GM18507 (cell line): Measurements from ENCODE around the gene DDX19B.
"Not testable (repeated sequence)": the region's sequence is repeated elsewhere in the genome, so short reads cannot be mapped to it uniquely, and the experiment has no call there.

Source experiments
- DNase-seq: peaks from one replicate; pipeline ENCODE4 v3.0.0; 2011; ENCODE audit warnings: low read depth; ENCODE audit not compliant: insufficient read length; ENCODE audit errors: extremely low spot score
- FAIRE-seq: peaks from 2 replicates; lab custom pipeline; 2011; peaks lifted over from hg19 to GRCh38; lab: Jason Lieb, UNC

The DDX19B gene

DNA sequence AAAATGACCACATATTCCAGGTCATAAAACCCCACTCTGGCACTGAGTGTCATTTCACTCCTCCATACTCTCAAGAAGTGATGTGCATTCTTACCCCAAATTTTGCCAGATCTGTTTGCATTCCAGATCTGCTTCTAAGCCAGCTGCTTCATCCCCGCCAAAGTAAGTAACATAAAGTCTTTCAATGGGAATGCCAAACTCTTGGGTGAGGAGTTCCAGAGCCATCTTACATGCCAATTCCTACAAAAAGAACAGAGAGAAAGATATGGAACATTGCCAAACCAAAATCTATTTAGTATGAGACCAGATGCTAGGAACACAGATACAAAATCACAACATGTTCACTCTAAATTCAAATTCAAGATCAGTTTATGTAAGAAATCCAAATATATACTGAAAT lies 22.6 kb upstream of the DDX19B start:
- FAIRE-seq (no peak), DNase-seq (no peak)

DNA sequence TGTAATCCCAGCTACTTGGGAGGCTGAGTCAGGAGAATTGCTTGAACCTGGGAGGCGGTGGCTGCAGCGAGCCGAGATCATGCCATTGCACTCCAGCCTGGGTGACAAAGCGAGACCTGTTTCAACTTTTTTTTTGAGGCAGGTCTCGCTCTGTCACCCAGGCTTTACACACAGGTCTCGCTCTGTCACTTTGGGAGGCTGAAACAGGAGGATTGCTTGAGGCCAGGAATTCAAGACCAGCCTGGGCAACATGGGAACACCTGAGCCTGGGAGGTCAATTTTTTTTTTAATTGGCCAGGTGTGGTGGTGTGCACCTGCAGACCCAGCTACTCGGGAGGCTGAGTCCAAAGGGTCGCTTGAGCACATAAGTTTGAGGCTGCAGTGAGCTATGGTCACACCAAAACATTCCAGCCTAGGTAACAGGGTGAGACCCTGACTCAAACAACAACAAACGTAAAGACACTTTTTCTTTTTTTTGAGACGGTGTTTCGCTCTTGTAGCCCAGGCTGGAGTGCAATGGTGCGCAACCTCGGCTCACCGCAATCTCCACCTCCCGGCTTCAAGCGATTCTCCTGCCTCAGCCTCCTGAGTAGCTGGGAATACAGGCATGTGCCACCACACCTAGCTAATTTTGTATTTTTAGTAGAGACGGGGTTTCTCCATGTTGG lies 11.5 kb upstream of the DDX19B start:
- not testable (repeated sequence) for FAIRE-seq, DNase-seq

DNA sequence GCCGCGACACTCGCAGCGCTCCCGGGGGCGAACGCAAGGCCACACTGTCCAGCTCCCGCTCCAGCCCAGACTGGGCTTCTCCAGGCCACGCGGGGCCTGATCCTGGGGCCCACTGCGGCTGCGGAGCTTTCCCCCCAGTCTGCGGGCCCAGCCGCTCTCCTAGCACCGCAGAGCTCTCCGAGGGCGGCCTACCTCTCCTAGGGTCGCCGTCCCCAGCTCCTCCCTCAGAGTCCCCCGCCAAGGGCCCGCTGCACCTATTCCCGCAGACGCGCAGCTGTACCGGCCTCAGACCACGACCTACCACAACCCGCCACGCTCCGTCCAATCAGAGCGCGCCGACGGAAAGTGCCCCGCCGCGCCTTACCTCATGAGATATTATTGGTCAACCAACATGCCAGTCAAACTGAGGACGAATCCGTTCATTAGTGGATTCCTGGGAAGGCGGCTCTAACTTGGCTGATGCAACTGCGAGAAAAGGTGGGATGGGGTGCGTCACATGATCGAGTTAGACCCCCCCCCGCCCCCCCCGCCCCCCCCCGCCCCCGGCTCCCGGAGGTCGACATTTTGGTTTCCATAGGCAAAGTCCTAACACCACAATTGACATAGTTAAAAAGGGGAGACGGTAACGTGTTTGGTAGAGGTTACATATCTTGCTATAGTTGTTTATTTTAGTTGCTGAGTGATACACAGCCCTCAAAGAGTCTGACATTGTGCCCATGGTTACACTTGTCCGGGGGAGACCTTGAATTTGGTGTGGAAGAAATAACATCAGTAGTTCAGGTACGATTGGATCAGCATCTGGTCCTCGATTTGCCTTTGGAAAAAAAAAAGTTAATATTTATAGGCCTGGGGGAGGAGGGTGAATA lies 9.5 kb upstream of the DDX19B start, which contains the start of gene AARS1:
TSS of gene AARS1 (minus strand) at position 278 of the 866 bp plus-strand sequence. CDS start 6,743 bp downstream, outside the sequence.
- DNase-seq (peak; percentile 86), FAIRE-seq (peak; percentile 89)

DNA sequence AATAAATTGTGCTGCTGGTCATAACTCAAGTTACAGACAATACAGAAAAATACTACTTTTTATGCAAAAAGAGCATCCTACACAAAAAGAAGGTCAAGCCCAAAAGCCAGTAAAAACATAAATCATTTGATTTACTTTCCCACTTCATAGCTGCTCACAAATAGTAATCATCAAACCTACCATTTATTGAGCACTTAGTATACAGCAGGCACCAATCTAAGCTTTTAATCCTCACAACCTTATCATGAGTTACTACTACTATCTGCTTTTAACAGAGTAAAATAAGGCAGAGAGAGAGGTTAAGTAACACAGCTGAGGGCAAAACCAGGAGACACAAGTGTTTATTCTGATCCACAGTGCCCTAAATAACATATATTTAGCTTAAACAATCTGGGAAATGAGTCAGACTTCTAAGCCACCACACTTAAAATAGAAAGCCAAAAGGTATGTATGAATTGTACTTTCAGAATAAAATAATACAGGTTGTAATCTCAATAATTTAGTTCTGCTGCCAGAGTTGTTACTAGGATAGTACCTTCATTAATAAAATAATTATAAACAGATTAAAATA lies 8.0 kb upstream of the DDX19B start:
- no peak for DNase-seq

DNA sequence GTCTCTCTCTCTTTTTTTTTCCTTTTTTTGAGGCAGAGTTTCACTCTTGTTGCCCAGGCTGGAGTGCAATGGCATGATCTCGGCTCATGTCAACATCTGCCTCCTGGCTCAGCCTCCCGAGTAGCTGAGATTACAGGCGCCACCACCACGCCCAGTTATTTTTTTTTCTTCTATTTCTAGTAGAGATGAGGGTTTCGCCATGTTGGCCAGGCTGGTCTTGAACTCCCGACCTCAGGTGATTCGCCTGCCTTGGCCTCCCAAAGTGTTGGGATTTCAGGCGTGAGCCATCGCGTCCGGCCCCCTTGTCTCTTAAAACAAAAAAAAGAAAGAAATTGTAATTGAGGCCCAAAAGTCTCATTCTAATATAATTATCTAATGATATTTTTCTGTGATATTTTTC lies 6.8 kb upstream of the DDX19B start:
- not testable (repeated sequence) for FAIRE-seq

More for the DNA sequence above, 8.0 kb upstream of the DDX19B start:
- FAIRE-seq: no peak

DNA sequence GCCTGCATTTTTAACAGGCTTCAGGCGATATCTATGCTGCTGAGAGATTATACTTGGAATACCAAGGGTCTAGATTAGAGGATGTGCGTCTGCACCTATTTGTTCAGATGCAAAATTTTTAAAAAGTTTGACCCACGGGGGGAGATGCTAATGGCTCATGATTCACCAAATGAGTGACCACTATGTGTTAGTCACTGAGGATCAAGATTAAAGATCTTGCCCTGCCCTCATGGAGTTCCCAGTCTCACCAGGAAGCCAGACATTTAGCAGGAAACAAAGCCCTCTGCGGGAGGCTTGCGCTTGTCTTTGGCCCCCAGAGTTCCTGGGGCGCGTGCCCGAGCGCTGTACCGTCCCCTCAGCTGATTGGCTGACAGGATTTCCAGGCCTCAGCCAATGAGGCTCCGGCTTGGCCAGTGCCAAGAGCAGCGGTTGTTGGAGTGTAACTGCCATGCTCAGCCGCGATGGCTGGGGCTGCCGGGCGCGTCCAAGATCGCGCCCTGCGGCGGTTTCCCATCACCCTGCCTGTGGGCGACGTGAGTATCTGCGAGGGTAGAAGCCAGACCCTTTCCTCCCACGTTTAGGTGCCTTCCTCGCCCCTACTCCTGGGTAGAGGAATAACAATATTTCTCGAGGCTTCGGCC lies 4.5 kb upstream of the DDX19B start:
- DNase-seq: no peak

More for the DNA sequence above, 6.8 kb upstream of the DDX19B start:
- DNase-seq: not testable (repeated sequence)

DNA sequence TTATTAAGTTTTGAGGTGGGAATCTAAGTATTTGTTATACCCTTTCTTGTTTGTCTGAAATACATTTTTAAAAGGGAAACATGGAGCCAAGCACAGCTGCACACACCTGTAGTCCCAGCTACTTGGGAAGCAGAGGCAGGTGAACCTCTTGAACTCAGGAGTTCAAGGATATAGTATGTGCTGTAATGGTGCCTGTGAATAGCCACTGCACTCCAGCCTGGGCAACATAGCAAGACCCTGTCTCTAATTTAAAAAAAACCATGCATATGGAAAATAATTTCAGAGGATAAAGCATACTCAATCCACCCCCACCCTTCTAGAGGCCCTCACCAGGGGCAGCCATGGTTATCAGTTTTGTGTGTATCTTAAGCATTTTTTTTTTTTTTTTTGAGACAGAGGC lies 3.4 kb upstream of the DDX19B start:
- FAIRE-seq: no peak
- no peak for DNase-seq

More for the DNA sequence above, 4.5 kb upstream of the DDX19B start:
- FAIRE-seq: no peak

DNA sequence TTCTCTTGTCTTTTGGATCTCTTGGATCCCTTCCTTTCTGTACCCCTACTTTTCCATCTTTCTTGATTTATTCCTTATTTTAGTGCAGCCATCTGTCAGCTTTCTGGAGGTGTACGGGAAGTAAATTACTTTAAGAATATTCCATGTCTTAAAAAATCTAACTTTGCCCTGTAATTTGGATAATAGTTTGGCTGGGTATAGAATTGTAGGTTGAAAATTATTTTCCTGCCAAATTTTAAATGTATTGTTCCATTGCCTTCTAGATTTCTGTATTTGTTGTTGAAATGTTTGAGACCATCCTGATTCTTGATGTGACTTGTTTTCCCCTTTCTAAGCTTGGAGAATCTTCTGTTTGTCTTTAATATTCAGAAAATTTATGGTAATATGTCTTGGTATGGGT lies 2.1 kb downstream of the DDX19B start:
- DNase-seq (no peak), FAIRE-seq (no peak)

DNA sequence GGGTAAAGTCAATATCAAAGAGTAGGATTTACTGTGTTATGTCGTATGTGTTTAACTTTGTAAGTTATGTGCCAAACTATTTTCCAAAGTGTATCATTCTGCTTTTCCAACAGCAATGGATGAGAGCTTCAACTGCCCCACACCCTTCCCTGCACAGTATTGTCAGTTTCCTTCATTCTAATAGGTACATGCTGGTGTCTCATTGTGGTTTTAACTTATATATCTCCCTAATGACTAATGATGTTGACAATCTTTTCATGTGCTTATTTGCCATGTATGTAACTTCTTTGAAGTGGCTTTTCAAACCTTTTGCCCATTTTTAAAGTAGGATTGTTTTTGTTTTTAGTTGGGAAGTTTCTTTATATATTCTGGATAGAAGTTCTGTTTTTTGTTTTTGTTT lies 3.8 kb downstream of the DDX19B start:
- DNase-seq (no peak), FAIRE-seq (no peak)

DNA sequence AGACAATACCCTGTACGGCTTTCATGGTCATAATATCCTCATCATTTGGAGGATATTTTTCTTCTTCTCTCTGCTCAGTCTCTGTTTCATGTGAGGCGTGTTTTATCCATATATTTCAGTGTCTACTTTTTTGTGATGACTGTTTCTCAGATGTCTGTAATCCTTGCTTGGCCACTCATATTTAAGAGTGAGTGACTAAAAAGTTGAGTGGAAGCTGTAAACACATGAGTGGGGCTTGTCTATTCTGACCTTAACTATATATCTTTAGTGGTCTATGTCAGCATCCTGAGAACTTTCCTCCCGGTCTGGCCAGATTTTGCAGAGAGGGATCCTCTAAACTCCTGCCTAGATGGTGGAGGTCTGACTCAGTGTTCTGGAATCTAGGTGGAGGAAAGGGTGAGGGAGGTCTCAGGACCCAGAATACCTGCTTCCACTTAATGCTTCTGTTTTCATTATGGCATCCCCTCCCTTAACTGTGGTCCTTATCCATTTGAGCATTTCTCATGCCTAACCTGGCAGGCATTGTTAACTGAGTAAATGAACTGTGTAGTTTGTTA lies 6.0 kb downstream of the DDX19B start:
- DNase-seq: no peak
- no peak for FAIRE-seq

DNA sequence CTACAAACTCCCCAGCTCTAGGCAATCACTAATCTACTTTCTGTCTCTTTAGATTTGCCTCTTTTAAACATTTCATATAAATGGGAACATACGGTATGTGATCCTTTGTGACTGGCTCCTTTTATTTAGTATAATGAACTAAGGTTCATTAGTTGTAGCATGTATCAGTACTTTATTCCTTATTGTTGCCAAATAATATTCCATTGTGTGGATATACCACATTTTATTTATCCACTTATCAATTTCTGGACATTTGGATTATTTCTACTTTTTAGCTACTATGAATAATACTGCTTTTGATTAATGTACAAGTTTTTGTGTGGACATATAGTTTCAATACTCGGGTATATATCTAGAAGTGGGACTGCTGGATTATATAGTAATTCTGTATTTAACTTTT lies 7.9 kb downstream of the DDX19B start:
- FAIRE-seq: no peak
- no peak for DNase-seq

DNA sequence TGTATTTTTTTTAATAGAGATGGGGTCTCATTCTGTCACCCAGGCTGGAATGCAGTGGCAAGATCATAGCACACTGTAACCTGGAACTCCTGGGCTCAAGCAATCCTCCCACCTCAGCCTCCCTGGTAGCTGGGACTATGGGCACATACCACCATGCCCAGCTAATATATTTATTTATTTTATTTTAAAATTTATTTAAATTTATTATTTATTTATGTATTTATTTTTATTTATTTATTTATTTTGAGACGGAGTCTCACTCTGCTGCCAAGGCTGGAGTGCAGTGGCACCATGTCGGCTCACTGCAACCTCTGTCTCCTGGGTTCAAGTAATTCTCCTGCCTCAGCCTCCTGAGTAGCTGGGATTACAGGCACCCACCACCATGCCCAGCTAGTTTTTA lies 8.7 kb downstream of the DDX19B start:
- FAIRE-seq: not testable (repeated sequence)

DNA sequence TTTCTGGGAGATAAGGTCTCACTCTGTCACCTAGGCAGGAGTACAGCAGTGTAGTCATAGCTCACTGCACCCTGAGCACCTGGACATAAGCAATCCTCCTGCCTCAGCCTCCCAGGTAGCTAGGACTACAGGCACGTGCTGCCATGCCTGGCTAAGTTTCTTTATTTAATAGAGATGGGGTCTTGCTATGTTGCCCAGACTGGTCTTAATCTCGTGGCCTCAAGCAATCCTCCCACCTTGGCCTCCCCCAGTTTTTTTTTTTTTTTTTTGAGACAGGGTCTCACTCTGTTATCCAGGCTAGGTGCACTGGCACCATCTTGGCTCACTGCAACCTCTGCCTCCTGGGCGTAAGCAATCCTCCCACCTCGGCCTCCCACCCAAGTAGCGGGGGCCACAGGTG lies 21.1 kb downstream of the DDX19B start:
- no peak for FAIRE-seq
- DNase-seq: no peak

More for the DNA sequence above, 8.7 kb downstream of the DDX19B start:
- not testable (repeated sequence) for DNase-seq

DNA sequence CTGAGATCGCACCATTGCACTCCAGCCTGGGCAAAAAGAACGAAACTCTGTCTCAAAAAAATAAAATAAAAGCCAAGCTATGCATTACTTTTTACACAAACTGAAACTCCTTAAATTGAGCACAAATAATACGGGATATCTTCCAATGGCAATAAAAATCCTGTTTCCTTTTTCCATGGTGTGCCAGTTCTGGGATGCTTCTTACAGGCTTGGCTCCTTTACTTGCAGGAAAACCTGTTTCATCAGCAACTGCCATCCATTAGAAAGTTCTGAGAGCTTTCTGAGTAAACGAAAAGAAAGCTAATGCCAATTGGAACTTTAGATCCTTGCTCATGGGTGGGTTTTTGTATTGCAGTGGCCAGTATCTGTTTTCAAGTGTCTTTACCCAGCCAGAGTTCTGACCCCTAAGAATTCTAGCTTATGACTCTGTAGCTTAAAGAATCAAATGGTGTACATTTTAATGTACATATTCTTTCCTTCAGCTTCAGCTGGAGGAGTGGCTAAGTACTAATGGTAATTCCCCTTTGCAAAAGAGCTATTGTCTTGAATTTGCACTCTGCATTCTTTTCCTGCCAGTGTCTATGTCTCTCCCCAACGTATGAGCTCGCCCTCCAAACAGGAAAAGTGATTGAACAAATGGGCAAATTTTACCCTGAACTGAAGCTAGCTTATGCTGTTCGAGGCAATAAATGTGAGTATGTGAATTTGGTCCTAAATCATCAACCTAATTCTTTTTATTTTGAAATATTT lies 26.2 kb downstream of the DDX19B start:
- DNase-seq: no peak
- FAIRE-seq: no peak

DNA sequence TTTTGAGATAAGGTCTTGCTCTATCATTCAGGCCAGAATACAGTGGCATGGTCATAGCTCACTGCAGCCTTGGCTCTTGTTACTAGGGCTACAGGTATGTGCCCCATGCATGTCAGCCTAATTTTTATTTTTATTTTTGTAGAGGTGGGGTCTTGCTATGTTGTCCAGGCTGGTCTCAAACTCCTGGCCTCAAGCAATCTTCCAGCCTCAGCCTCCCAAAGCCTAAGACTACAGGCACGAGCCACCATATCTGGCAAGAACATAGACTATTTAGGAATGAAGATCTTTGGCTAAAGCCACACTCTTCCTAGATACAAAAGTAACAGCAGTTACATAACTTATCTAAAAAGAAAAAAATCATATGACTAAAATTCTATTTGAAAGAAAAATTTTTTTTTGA lies 32.1 kb downstream of the DDX19B start:
- DNase-seq (no peak), FAIRE-seq (no peak)

DNA sequence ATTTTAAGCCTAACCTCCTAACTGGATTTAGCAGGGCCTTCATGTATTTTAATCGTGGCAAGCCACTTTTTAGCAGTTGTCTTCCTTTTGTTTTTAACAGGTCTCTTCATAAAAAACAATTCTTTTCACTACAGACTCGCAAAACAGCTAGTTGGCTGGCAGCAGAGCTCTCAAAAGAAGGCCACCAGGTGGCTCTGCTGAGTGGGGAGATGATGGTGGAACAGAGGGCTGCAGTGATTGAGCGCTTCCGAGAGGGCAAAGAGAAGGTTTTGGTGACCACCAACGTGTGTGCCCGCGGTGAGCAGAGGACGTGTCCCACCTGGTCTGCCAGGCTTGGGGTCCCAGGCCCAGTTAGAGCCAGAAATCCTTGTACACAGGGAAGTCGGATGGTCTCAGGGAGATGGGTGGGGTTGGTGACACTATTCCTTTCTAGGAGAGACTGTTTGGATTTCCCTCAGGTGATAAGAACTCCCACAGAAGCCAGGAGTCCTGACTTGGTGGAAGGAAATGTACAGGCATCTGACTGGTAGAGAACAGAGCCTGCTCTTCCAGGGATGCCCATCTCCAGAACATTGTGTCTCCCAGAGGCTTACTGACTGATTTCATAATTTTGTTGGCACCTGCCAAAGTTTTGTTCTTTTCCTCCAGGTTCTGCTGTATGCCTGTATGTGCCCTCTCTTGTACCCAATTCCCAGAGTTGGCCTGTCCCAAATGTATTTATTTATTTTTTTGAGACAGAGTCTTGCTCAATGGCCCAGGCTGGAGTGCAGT lies 32.8 kb downstream of the DDX19B start:
- FAIRE-seq (peak; percentile 48), DNase-seq (no peak)

DNA sequence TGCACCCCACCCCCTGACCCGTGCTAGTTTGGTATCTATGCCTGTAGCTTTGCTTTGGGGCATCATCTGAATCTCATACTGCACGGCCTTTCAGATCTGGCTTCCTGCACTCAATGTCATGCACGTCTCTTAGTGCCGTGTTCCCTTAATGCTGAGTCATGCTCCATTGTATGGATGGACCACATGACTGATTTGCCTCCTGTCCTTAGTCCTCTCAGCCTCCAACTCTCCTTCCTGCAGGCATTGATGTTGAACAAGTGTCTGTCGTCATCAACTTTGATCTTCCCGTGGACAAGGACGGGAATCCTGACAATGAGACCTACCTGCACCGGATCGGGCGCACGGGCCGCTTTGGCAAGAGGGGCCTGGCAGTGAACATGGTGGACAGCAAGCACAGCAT lies 33.7 kb downstream of the DDX19B start:
- DNase-seq, FAIRE-seq: not testable (repeated sequence)

DNA sequence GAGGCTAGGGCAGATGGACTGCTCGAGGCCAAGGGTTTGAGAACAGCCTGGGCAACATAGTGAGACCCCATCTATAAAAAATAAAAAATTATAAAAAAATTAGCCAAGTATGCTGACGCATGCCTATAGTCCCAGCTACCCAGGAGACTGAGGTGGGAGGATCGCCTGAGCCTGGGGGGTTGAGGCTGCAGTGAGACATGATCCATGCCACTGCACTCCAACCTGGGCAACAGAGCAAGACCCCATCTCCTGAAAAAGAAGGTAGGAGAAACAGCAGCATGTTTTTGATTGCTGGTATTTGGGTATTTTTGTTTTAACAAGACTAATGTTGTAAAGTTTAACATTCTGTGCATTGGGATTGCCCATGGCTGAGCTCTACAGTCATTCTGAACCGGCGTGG lies 38.8 kb downstream of the DDX19B start:
- no peak for FAIRE-seq
- DNase-seq: no peak
